BJ (cell line): ENCODE data around the gene C2CD2. TPM values are rescaled to one million over a fixed set of nuclear protein-coding genes. Genes with fewer than 3 reads are reported as not detected.

ENCODE experiments used
- CTCF ChIA-PET: fragments of 350-600 bp; formaldehyde crosslinking; extraction: SDS; loops from one replicate; lab custom pipeline; 2021; ENCODE audit warnings: antibody characterized with exemption, inconsistent platforms; lab: Yijun Ruan, JAX
- POLR2A ChIA-PET: fragments of 300-600 bp; sonication (Branson Sonifier 250); formaldehyde crosslinking; extraction: SDS; loops from one replicate; lab custom pipeline; 2021; ENCODE audit warnings: antibody characterized with exemption; lab: Charles Lee
- DNase-seq: peaks from one replicate; pipeline ENCODE4 v3.0.0-alpha.2; 2011; ENCODE audit warnings: low read depth
- H3K27me3 ChIP-seq: 2 replicates; pipeline ENCODE4 v1.6.0; 2011; ENCODE audit warnings: low read length; ENCODE audit not compliant: control insufficient read depth, insufficient read depth
- H3K36me3 ChIP-seq: 2 replicates; pipeline ENCODE4 v1.5.1; 2011; ENCODE audit warnings: low read length; ENCODE audit not compliant: control insufficient read depth, insufficient read depth
- H3K4me3 ChIP-seq: 2 replicates; pipeline ENCODE4 v1.5.1; 2011; ENCODE audit warnings: low read depth, mild to moderate bottlenecking, control low read depth, low read length
- CTCF ChIP-seq: IDR thresholded peaks from 2 replicates; pipeline ENCODE4 v1.5.1; 2011; ENCODE audit warnings: low read depth, mild to moderate bottlenecking, control low read depth, inconsistent platforms, low read length, moderate library complexity; ENCODE audit not compliant: insufficient read depth
- polyA plus RNA-seq: library from polyadenylated mRNA; depleted of rRNA; stranded (reverse); fragments of >200 nt; gene quantifications from 2 replicates; pipeline ENCODE4 v1.2.3, GENCODE V29; 2011

The C2CD2 gene
- polyA plus RNA-seq, 1 experiment = 21.9 TPM

- ChIA-PET POLR2A (no interaction called here), CTCF (interaction anchor here (0.6 to 4.0 kb wide), 8 partner anchors 10 to 354 kb away, joined by 3 to 20 read pairs (median 4); no protein-coding TSS in a partner anchor)
- TF ChIP-seq CTCF = peak; percentile 44
- Histone ChIP-seq H3K27me3 (no peaks in the 10 kb centered on the region), H3K4me3 (peak overlapping the region; percentile 20), H3K36me3 (no peaks in the 10 kb centered on the region; the same call in 1 of the 2 replicates)
- no peak for DNase-seq
Measured at GRCh38 chr21:41933313-41934079, 20.3 kb downstream of the C2CD2 start.

GRCh38 chr21:41932576-41933312, 21.1 kb downstream of the C2CD2 start:
- ChIA-PET CTCF (interaction anchor here (0.6 to 4.0 kb wide), 8 partner anchors 13 to 353 kb away, joined by 3 to 20 read pairs (median 4); no protein-coding TSS in a partner anchor), POLR2A (no interaction called here)
- Histone ChIP-seq H3K4me3 (no peak overlapping the region), H3K27me3 (no peaks in the 10 kb centered on the region), H3K36me3 (peaks cover 2% of the 10 kb centered on the region; the same call in 1 of the 2 replicates)
- no peak for TF ChIP-seq CTCF
- no peak for DNase-seq

- ChIA-PET CTCF (interaction anchor here (0.9 to 4.0 kb wide), 5 partner anchors 12 to 184 kb away, joined by 3 to 20 read pairs (median 4); no protein-coding TSS in a partner anchor), POLR2A (no interaction called here)
- Histone ChIP-seq H3K27me3 (no peaks in the 10 kb centered on the region), H3K4me3 (no peak overlapping the region), H3K36me3 (peaks cover 2% of the 10 kb centered on the region; the same call in 1 of the 2 replicates)
- TF ChIP-seq CTCF = 0 out of 2 replicates have a peak, but pooled peaks have one; percentile 15
- peak; percentile 41 for DNase-seq
Measured at GRCh38 chr21:41932191-41932575, 21.6 kb downstream of the C2CD2 start.

GRCh38 chr21:41931041-41931451, 22.8 kb downstream of the C2CD2 start:
- no peak for DNase-seq
- no peak overlapping the region for H3K4me3 ChIP-seq
- ChIA-PET POLR2A (no interaction called here), CTCF (interaction anchor here (4.0 kb wide), 1 partner anchor 185 kb away, joined by 20 read pairs; no protein-coding TSS in a partner anchor)
- H3K27me3 ChIP-seq = no peaks in the 10 kb centered on the region
- TF ChIP-seq CTCF = no peak
- peaks cover 2% of the 10 kb centered on the region; the same call in 1 of the 2 replicates for H3K36me3 ChIP-seq

GRCh38 chr21:41929248-41929647, 24.6 kb downstream of the C2CD2 start:
- Histone ChIP-seq H3K36me3 (peaks cover 2% of the 10 kb centered on the region; the same call in 1 of the 2 replicates), H3K4me3 (no peak overlapping the region), H3K27me3 (no peaks in the 10 kb centered on the region)
- no peak for DNase-seq
- ChIA-PET POLR2A (no interaction called here), CTCF (interaction anchor here (0.7 to 1.3 kb wide), 3 partner anchors 19 to 179 kb away, joined by 3 to 4 read pairs (median 3); no protein-coding TSS in a partner anchor)
- no peak for TF ChIP-seq CTCF
